ENCODE results near the gene CAP2.

The CAP2 gene

DNA sequence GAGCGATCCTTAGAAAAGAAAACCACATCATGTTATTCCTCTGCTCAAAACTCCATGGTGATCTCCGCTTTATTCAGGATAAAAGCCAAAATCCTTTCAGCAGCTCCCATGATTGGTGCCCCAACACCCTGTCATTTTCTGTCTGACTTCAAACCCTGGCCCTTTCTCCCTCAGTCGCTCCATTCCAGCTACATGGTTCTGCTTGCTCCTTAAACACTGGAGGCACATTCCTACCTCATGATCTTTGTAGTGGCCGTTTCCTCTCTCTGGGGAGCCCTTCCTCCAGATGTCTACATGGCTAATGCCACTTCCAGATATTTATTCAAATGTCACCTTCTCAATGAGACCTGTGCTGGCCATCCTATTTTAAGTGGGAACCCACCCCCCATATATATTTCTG is 100.8 kb downstream of the CAP2 start:
- Histone ChIP-seq H3K9me3 (ENCODE audit: control insufficient read depth, insufficient read depth, low read length) (no peaks in the 10 kb centered on the region), H3K27me3 (ENCODE audit: control insufficient read depth, low read length) (no peaks in the 10 kb centered on the region), H3K27ac (ENCODE audit: low read depth, low read length) (no peak overlapping the region), H3K4me3 (ENCODE audit: low read length) (no peak overlapping the region), H3K4me2 (ENCODE audit: low read length) (no peak overlapping the region), H3K4me1 (ENCODE audit: control insufficient read depth, low read length) (no peaks in the 10 kb centered on the region), H3K9me2 (replicated peaks; ENCODE audit: control insufficient read depth, low read length) (no peaks in the 10 kb centered on the region), H3K36me3 (ENCODE audit: control insufficient read depth, low read length) (no peaks in the 10 kb centered on the region), H3K79me2 (ENCODE audit: control insufficient read depth, low read length) (no peaks in the 10 kb centered on the region), H4K20me1 (ENCODE audit: control insufficient read depth, insufficient read depth, low read depth, low read length) (no peaks in the 10 kb centered on the region), H3F3A (ENCODE audit: control insufficient read depth, insufficient read depth) (no peaks in the 10 kb centered on the region)
- no peak for TF ChIP-seq CTCF (IDR thresholded peaks at IDR 0.05; ENCODE audit: low read depth, low read length, poor library complexity, severe bottlenecking)
- no peak for TF ChIP-seq EZH2phosphoT487 (IDR thresholded peaks at IDR 0.05; ENCODE audit: borderline replicate concordance, low read length)

GRCh38 chr6:17494919-17495318 is 101.5 kb downstream of the CAP2 start:
- Histone ChIP-seq H3K4me2 (ENCODE audit: low read length) (no peak overlapping the region), H3K9me2 (replicated peaks; ENCODE audit: control insufficient read depth, low read length) (no peaks in the 10 kb centered on the region), H3K79me2 (ENCODE audit: control insufficient read depth, low read length) (no peaks in the 10 kb centered on the region), H4K20me1 (ENCODE audit: control insufficient read depth, insufficient read depth, low read depth, low read length) (no peaks in the 10 kb centered on the region), H3K9me3 (ENCODE audit: control insufficient read depth, insufficient read depth, low read length) (no peaks in the 10 kb centered on the region), H3K36me3 (ENCODE audit: control insufficient read depth, low read length) (no peaks in the 10 kb centered on the region), H3K27ac (ENCODE audit: low read depth, low read length) (no peak overlapping the region), H3F3A (ENCODE audit: control insufficient read depth, insufficient read depth) (no peaks in the 10 kb centered on the region), H3K27me3 (ENCODE audit: control insufficient read depth, low read length) (no peaks in the 10 kb centered on the region), H3K4me1 (ENCODE audit: control insufficient read depth, low read length) (no peaks in the 10 kb centered on the region), H3K4me3 (ENCODE audit: low read length) (no peak overlapping the region)
- TF ChIP-seq EZH2phosphoT487 (IDR thresholded peaks at IDR 0.05; ENCODE audit: borderline replicate concordance, low read length) = no peak
- no peak for TF ChIP-seq CTCF (IDR thresholded peaks at IDR 0.05; ENCODE audit: low read depth, low read length, poor library complexity, severe bottlenecking)

DNA sequence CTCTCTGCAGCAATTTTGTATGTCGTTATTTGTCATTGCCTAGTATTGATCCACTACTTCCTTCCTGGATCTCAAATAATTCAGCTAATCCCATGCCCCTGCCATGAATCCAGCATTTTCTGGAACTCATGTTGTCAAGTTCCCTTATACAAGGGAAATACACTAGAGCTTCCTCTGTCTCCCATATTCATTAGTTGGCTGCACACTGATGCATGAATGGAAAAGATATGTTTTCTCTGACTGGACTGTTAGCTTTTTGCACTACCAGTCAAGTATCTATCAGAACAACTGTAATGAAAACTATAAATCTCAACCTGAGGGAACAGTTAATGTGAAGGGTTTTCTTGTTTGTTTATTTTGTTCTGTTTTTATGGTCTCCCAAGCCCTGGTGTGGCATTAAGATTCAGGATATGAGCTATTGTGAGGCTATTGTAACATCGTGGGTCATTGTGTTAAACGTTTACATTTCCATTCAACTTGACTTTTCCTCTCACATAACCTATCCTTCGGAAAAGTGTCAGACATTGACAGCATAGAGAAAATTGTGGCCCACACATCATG is 104.2 kb downstream of the CAP2 start:
- H3K4me3 ChIP-seq (ENCODE audit: low read length) = no peak overlapping the region
- no peaks in the 10 kb centered on the region for H3K36me3 ChIP-seq (ENCODE audit: control insufficient read depth, low read length)
- H3K4me2 ChIP-seq (ENCODE audit: low read length) = no peak overlapping the region
- H3K27ac ChIP-seq (ENCODE audit: low read depth, low read length) = no peak overlapping the region
- H4K20me1 ChIP-seq (ENCODE audit: control insufficient read depth, insufficient read depth, low read depth, low read length) = no peaks in the 10 kb centered on the region
- H3K9me2 ChIP-seq (replicated peaks; ENCODE audit: control insufficient read depth, low read length) = no peaks in the 10 kb centered on the region
- H3K79me2 ChIP-seq (ENCODE audit: control insufficient read depth, low read length) = no peaks in the 10 kb centered on the region
- no peaks in the 10 kb centered on the region for H3F3A ChIP-seq (ENCODE audit: control insufficient read depth, insufficient read depth)
- H3K27me3 ChIP-seq (ENCODE audit: control insufficient read depth, low read length) = 0 out of 2 replicates have a peak, but pooled peaks cover 4% of the 10 kb centered on the region
- H3K9me3 ChIP-seq (ENCODE audit: control insufficient read depth, insufficient read depth, low read length) = no peaks in the 10 kb centered on the region
- TF ChIP-seq EZH2phosphoT487 (IDR thresholded peaks at IDR 0.05; ENCODE audit: borderline replicate concordance, low read length) = no peak
- TF ChIP-seq CTCF (IDR thresholded peaks at IDR 0.05; ENCODE audit: low read depth, low read length, poor library complexity, severe bottlenecking) = no peak
- H3K4me1 ChIP-seq (ENCODE audit: control insufficient read depth, low read length) = no peaks in the 10 kb centered on the region

Measured in DOHH2 (cell line).